CD4-positive, alpha-beta T cell (primary cell): ENCODE results near the gene CTBP1. TPM values are rescaled to one million over a fixed set of nuclear protein-coding genes. Genes with fewer than 3 reads are reported as not detected.
A peak's percentile ranks its signal among the peaks of the same experiment; 100 is the strongest.

Experiments
- ATAC-seq: fragments of 200-7000 bp; cut with Tn5 transposase; one replicate; pipeline ENCODE4 v1.10.0; 2022; ENCODE audit warnings: mild to moderate bottlenecking; ENCODE audit not compliant: poor library complexity
- CTCF ChIA-PET: fragments of 350-600 bp; sonication (Branson Sonifier 250); formaldehyde crosslinking; loops from one replicate; lab custom pipeline; 2021; ENCODE audit warnings: antibody characterized with exemption, inconsistent platforms; lab: Charles Lee
- POLR2A ChIA-PET: fragments of 350-600 bp; sonication (Branson Sonifier 250); formaldehyde crosslinking; loops from one replicate; lab custom pipeline; 2021; ENCODE audit warnings: antibody characterized with exemption, inconsistent platforms; lab: Charles Lee
- DNase-seq, 14 experiments: peaks; one replicate each; pipeline ENCODE4 v3.0.0-alpha.2; 2013 to 2020; ENCODE audit warnings: mixed read lengths in 2 of 14
- H3K27ac ChIP-seq, 2 donors: one replicate each; pipeline versions ENCODE4 v1.5.1 to v1.7.0; 2013; ENCODE audit warnings: low read length in 2 of 2, low read depth in 1 of 2, mild to moderate bottlenecking in 1 of 2
- H3K27me3 ChIP-seq, 2 experiments: 1 replicate in 1 of 2; 2 replicates in 1 of 2; pipeline versions ENCODE4 v1.6.1 to v1.7.0; 2013; ENCODE audit warnings: low read length in 2 of 2, control low read depth in 1 of 2, mild to moderate bottlenecking in 1 of 2, moderate library complexity in 1 of 2; ENCODE audit not compliant: insufficient read depth in 2 of 2, control insufficient read depth in 1 of 2
- H3K36me3 ChIP-seq: one replicate; pipeline ENCODE4 v1.6.1; 2013; ENCODE audit warnings: low read length, control low read depth; ENCODE audit not compliant: insufficient read depth
- H3K4me1 ChIP-seq: one replicate; pipeline ENCODE4 v1.6.1; 2013; ENCODE audit warnings: low read length, control low read depth; ENCODE audit not compliant: insufficient read depth
- H3K4me3 ChIP-seq: one replicate; pipeline ENCODE4 v1.5.1; 2013; ENCODE audit warnings: mild to moderate bottlenecking, low read length, moderate library complexity
- H3K9me3 ChIP-seq, 2 experiments: 1 replicate in 1 of 2; 2 replicates in 1 of 2; pipeline versions ENCODE4 v1.6.1 to v1.7.0; 2013; ENCODE audit warnings: low read length in 2 of 2, mild to moderate bottlenecking in 2 of 2, control low read depth in 1 of 2, moderate library complexity in 1 of 2; ENCODE audit not compliant: control insufficient read depth in 1 of 2, insufficient read depth in 1 of 2
- H3K27ac Mint-ChIP-seq: one replicate; pipeline ENCODE4 v1.8.0; 2020; ENCODE audit warnings: mixed read lengths
- H3K27me3 Mint-ChIP-seq: one replicate; pipeline ENCODE4 v1.8.0; 2021; ENCODE audit warnings: mixed read lengths
- H3K36me3 Mint-ChIP-seq: one replicate; pipeline ENCODE4 v1.8.0; 2021; ENCODE audit warnings: low read depth, mixed read lengths
- H3K4me1 Mint-ChIP-seq: one replicate; pipeline ENCODE4 v1.8.0; 2021; ENCODE audit warnings: low read depth, mixed read lengths
- H3K4me3 Mint-ChIP-seq: one replicate; pipeline ENCODE4 v1.8.0; 2020; ENCODE audit warnings: mild to moderate bottlenecking, mixed read lengths
- H3K9me3 Mint-ChIP-seq: one replicate; pipeline ENCODE4 v1.8.0; 2020; ENCODE audit warnings: mixed read lengths
- intact Hi-C, 2 experiments: fragments of 100-400 bp; cut with DNase I in 1 of 2; cut with micrococcal nuclease in 1 of 2; formaldehyde crosslinking; loops; one replicate each; pipeline versions ENCODE4 v1.15.1 to v1.9.0; 2023 to 2025; cut with DNase I, micrococcal nuclease
- total RNA-seq, 174 experiments: library from RNA in 2 of 174; stranded (reverse) in 2 of 174; gene quantifications; one replicate each; pipeline ENCODE4 v1.2.3 and lab custom pipeline; 2021 to 2026
- TF ChIP-seq, protein P1 (sequence below): fragments of 200-600 bp; IDR thresholded peaks from one replicate; pipeline ENCODE4 v1.8.0; 2022; ENCODE audit warnings: antibody characterized with exemption, mild to moderate bottlenecking

The CTBP1 gene
- total RNA-seq, 2 experiments from 2014 or later, result 132 to 148 TPM

DNA sequence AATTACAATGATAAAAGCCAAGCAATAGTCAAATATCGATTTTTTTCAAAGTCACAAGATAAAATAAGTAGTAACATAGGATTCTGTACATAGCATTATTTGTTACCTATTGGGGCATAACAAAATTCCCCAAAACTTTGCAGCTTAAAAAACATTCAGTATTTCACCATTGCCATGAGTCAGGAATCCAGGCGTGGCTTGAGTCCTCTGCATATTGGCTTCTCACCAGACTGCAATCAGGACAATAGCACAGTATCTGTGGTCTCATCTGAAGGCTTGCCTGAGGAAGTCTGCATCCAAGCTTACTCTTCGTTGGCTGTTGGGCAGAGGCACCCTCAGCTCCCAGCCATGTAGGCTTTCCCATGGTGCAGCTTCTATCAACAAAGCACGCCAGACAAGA lies 6.2 kb upstream of the CTBP1 start:
- H3K27ac ChIP-seq, result no peak overlapping the region
- no peak overlapping the region for H3K4me3 Mint-ChIP-seq
- ATAC-seq, result no peak
- no peak overlapping the region for H3K4me3 ChIP-seq
- H3K36me3 ChIP-seq, result peaks cover 4% of the 10 kb centered on the region
- DNase-seq, result peak in 1 of 14 experiments; percentile 11
- H3K27me3 Mint-ChIP-seq, result no peaks in the 10 kb centered on the region
- H3K9me3 Mint-ChIP-seq, result peaks cover 3% of the 10 kb centered on the region
- ChIA-PET CTCF (interaction anchor here (0.7 to 1.1 kb wide), 2 partner anchors 9 to 13 kb away, joined by 4 to 6 read pairs; no protein-coding TSS in a partner anchor), POLR2A (interaction anchor here (2.5 kb wide), 1 partner anchor 13 kb away, joined by 7 read pairs; no protein-coding TSS in a partner anchor)
- peaks cover 22% of the 10 kb centered on the region for H3K36me3 Mint-ChIP-seq
- H3K4me1 Mint-ChIP-seq, result peaks cover 68% of the 10 kb centered on the region
- H3K27ac Mint-ChIP-seq, result peak overlapping the region; percentile 98
- TF ChIP-seq, protein P1, sequence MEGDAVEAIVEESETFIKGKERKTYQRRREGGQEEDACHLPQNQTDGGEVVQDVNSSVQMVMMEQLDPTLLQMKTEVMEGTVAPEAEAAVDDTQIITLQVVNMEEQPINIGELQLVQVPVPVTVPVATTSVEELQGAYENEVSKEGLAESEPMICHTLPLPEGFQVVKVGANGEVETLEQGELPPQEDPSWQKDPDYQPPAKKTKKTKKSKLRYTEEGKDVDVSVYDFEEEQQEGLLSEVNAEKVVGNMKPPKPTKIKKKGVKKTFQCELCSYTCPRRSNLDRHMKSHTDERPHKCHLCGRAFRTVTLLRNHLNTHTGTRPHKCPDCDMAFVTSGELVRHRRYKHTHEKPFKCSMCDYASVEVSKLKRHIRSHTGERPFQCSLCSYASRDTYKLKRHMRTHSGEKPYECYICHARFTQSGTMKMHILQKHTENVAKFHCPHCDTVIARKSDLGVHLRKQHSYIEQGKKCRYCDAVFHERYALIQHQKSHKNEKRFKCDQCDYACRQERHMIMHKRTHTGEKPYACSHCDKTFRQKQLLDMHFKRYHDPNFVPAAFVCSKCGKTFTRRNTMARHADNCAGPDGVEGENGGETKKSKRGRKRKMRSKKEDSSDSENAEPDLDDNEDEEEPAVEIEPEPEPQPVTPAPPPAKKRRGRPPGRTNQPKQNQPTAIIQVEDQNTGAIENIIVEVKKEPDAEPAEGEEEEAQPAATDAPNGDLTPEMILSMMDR, result no peak
- H3K9me3 ChIP-seq, result no peaks in the 10 kb centered on the region
- intact Hi-C loops, result no loop called here
- no peaks in the 10 kb centered on the region for H3K27me3 ChIP-seq
- peaks cover 44% of the 10 kb centered on the region for H3K4me1 ChIP-seq

DNA sequence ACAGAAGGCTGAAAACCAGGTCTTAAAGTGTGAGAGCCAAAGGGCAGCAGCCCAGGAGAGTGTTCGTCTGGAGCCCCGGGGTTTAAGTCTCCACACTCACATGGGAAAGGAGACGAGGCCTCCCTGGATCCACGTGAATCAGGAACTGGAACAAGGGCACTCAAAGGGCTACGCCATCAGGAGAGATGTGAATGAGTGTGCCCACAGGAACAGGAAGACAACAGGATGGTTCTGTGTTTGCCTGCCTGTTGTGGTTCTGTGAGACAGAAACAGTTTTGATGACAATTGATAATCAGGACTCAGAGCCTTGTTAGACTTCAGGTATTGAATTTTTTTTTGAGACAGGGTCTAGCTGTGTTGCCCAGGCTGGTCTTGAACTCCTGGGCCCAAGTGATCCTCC lies 4.9 kb upstream of the CTBP1 start:
- Histone ChIP-seq H3K27me3 (no peaks in the 10 kb centered on the region), H3K36me3 (peaks cover 4% of the 10 kb centered on the region), H3K4me1 (peaks cover 50% of the 10 kb centered on the region), H3K27ac (peak overlapping the region; percentile 8 to 42), H3K4me3 (peak overlapping the region; percentile 0), H3K9me3 (no peaks in the 10 kb centered on the region)
- H3K4me3 Mint-ChIP-seq, result peak overlapping the region; percentile 78
- peak in 3 of 14 experiments; percentile 38 to 58 (median 40) for DNase-seq
- intact Hi-C loops, result no loop called here
- peak overlapping the region; percentile 98 for H3K27ac Mint-ChIP-seq
- TF ChIP-seq, protein P1, result no peak
- peaks cover 3% of the 10 kb centered on the region for H3K9me3 Mint-ChIP-seq
- no peaks in the 10 kb centered on the region for H3K27me3 Mint-ChIP-seq
- POLR2A ChIA-PET, result interaction anchor here (2.5 to 7.3 kb wide), 2 partner anchors 14 to 93 kb away, joined by 7 to 178 read pairs; partner anchors contain the start of gene UVSSA
- ATAC-seq, result no peak
- CTCF ChIA-PET, result interaction anchor here (1.5 kb wide), 1 partner anchor 14 kb away, joined by 5 read pairs; no protein-coding TSS in a partner anchor
- H3K4me1 Mint-ChIP-seq, result peaks cover 67% of the 10 kb centered on the region
- peaks cover 30% of the 10 kb centered on the region for H3K36me3 Mint-ChIP-seq

DNA sequence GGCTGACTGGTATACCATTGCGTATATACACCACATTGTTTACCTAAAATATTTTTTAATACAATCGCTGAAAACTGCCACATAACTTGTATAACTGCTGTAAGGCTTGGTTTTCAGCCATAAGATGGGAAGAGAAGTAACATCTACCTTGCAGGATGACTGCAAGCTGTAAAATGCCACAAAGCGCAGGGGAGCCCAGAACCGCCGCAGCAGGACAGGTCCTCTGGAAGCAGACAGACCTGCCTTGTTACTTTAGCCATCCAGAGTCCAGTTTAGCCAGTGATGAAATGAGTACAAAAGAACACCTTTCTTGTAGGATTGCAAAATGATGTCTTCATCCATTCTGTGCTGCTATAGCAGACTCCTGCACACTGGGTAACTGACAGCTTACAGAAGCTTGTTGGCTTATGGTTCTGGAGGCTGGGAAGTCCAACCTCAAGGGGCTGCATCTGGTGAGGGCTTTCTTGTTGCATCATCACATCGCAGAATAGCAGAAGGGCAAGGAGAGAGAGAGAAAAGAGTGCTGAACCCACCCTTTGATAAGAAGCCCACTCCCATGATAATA lies 4.1 kb upstream of the CTBP1 start:
- peak overlapping the region; percentile 98 for H3K27ac Mint-ChIP-seq
- TF ChIP-seq, protein P1, result no peak
- Histone ChIP-seq H3K27ac (peak overlapping the region; percentile 8 to 14), H3K27me3 (no peaks in the 10 kb centered on the region), H3K9me3 (no peaks in the 10 kb centered on the region), H3K4me1 (peaks cover 50% of the 10 kb centered on the region), H3K36me3 (peaks cover 4% of the 10 kb centered on the region), H3K4me3 (no peak overlapping the region)
- CTCF ChIA-PET, result interaction anchor here (1.5 kb wide), 1 partner anchor 15 kb away, joined by 5 read pairs; no protein-coding TSS in a partner anchor
- DNase-seq (no peak), ATAC-seq (no peak)
- peaks cover 61% of the 10 kb centered on the region for H3K4me1 Mint-ChIP-seq
- peaks cover 3% of the 10 kb centered on the region for H3K9me3 Mint-ChIP-seq
- intact Hi-C loops, result no loop called here
- H3K27me3 Mint-ChIP-seq, result no peaks in the 10 kb centered on the region
- peak overlapping the region; percentile 78 for H3K4me3 Mint-ChIP-seq
- POLR2A ChIA-PET, result interaction anchor here (2.5 to 7.3 kb wide), 2 partner anchors 15 to 94 kb away, joined by 7 to 178 read pairs; partner anchors contain the start of gene UVSSA
- H3K36me3 Mint-ChIP-seq, result peaks cover 30% of the 10 kb centered on the region
